C4-2B (cell line): ENCODE data around the gene CRYAB.

ENCODE experiments used
- H3K27ac ChIP-seq: fragments of 450-650 bp; 2 replicates; pipeline ENCODE4 v1.5.1; 2017
- ZFX ChIP-seq: fragments of 450-650 bp; IDR thresholded peaks from 2 replicates; pipeline ENCODE4 v1.6.1; 2017
- TF ChIP-seq, protein P1 (sequence below): fragments of 450-650 bp; conservative IDR thresholded peaks from 2 replicates; pipeline ENCODE4 v1.5.1; 2017; ENCODE audit warnings: mild to moderate bottlenecking

CRYAB gene

DNA sequence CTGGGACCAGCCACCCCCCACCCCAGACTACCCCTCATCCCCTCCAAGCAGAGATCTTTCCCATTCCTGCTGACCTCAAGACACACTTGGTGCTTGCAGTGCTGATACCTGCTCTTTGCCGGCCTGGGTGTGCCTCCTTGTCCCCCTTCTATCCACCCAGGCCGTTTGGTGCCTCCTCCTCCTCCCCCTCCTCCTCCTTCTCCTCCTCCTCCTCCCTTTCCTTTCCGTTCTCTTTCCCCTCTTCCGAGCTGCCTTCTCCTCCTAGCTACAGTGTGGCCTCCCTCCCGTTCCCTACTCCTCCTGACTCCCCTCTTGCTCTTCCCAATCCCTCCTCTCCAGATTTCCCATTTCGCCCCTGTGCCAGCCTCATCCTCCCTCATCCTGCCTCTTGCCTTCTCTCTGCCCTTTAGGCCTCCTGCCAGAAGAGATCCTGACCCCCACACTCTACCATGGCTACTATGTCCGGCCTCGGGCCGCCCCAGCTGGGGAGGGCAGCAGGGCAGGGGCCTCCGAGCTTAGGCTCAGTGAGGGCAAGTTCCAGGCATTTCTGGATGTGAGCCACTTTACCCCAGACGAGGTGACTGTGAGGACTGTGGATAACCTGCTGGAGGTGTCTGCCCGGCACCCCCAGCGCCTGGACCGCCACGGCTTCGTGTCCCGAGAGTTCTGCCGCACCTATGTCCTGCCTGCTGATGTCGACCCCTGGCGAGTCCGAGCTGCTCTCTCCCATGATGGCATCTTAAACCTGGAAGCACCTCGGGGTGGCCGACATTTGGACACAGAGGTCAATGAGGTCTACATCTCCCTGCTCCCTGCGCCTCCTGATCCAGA is 1.7 kb upstream of the CRYAB start:
- no peak for TF ChIP-seq ZFX
- TF ChIP-seq, protein P1, sequence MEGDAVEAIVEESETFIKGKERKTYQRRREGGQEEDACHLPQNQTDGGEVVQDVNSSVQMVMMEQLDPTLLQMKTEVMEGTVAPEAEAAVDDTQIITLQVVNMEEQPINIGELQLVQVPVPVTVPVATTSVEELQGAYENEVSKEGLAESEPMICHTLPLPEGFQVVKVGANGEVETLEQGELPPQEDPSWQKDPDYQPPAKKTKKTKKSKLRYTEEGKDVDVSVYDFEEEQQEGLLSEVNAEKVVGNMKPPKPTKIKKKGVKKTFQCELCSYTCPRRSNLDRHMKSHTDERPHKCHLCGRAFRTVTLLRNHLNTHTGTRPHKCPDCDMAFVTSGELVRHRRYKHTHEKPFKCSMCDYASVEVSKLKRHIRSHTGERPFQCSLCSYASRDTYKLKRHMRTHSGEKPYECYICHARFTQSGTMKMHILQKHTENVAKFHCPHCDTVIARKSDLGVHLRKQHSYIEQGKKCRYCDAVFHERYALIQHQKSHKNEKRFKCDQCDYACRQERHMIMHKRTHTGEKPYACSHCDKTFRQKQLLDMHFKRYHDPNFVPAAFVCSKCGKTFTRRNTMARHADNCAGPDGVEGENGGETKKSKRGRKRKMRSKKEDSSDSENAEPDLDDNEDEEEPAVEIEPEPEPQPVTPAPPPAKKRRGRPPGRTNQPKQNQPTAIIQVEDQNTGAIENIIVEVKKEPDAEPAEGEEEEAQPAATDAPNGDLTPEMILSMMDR: no peak
- no peak overlapping the region for H3K27ac ChIP-seq

DNA sequence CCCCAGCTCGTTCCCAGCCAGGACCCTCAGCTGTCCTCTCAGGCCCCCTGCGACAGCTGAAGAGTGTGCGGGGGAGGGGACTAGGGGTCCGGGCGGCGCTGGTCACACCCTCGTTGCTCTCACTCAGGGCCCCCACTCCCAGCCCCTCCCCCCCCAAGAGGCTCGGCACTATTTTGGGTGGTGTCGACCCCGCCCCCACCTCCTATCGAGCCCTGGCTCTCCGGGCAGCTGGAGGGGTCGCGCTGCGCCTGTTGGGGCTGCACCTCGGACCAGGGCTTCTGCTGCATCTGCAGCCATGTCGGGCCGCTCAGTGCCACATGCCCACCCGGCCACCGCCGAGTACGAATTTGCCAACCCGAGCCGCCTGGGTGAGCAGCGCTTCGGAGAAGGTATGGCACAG is 965 bp upstream of the CRYAB start, which contains the start of gene HSPB2:
Gene HSPB2 (plus strand): TSS at position 200 of the 400 bp plus-strand sequence. CDS start 96 bp downstream, at position 296.
- peak within 1 kb of the TSS; percentile 2; the same call in 1 of the 2 replicates for H3K27ac ChIP-seq
- no peak for TF ChIP-seq ZFX
- TF ChIP-seq, protein P1: no peak

DNA sequence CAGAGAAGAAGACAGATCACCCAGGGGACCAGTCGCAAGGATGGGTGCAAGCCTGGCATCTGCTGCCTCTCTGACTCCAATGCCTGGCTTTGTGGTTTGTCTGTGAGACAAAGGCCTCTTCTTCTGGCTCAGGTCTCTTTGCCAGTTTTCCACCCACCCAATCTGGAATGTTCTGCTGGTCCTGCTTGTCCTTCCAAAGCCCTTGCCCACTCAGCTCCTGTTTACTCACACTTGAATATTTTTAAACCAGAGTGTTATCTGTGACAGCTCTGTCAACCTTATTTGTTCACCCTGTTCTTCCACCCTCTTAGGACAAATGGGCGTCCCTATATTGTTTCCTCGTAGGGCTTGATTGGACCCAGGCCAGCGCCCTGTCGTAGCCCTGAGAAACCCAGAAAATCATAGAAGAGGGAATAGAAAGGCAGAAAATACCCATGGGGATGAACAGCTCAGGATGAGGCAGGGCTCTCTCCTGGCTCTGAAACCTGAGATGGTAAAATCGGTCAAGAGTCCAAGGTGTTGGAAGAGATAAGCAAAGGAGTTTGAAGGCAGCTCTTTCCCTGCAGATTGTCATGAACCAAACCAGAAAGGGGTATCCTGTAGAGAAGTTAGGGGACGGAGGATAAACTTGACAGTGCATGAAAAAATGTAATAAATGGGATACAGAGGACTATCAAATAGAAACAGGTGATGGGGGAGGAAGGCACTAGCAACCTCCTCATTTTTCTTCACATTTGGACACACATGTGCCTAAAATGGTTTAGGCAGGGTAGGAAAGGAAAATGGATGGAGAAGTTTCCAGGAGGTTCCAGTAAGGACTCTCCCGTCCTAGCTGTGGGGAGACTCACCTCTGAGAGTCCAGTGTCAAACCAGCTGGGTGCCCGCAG is 651 bp downstream of the CRYAB start:
- no peak overlapping the region for H3K27ac ChIP-seq
- TF ChIP-seq, protein P1: no peak
- no peak for TF ChIP-seq ZFX

DNA sequence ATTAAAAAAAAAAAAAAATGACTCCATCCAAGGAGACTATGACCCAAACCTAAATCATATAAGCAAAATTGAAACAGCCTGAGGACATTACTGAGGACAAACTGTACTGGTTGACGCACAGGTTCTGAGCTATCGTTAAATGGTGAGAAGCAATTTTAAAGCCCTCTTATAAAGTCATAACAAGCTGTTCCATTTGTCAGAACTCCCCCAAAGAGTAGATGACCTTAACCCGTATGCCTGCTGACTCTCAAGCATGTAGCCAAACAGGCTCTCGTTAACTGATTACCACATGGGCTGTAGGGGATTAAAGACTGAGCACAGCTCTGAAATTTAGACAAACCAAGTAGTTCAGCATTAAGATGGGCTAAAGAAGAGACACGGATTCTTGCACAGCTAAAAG is 2.2 kb downstream of the CRYAB start:
- H3K27ac ChIP-seq: no peak overlapping the region
- TF ChIP-seq ZFX: no peak
- TF ChIP-seq, protein P1: no peak

DNA sequence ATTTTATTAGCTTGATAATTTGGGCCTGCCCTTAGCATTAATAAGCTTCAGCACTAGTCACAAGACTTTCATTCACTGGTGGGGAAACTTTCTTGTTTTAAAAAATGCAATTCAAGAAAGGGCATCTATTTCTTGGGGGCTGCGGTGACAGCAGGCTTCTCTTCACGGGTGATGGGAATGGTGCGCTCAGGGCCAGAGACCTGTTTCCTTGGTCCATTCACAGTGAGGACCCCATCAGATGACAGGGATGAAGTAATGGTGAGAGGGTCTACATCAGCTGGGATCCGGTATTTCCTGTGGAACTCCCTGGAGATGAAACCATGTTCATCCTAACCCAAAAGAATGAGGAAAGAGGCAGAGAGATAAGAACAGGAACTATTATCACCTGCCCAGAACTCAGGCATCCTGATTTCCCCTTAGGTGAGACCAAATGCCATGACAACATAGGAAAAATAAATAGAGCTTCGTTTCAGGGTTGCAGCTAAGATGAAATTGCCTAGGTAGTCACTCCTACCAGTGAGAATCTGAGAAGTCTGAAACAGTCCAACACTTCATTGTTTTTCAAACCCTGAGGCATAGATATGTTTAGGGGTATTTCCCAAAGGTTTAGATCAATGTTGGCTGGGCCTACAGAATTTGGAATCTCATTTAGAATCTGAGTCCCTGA is 2.8 kb downstream of the CRYAB start:
- TF ChIP-seq, protein P1: no peak
- no peak for TF ChIP-seq ZFX
- no peak overlapping the region for H3K27ac ChIP-seq

DNA sequence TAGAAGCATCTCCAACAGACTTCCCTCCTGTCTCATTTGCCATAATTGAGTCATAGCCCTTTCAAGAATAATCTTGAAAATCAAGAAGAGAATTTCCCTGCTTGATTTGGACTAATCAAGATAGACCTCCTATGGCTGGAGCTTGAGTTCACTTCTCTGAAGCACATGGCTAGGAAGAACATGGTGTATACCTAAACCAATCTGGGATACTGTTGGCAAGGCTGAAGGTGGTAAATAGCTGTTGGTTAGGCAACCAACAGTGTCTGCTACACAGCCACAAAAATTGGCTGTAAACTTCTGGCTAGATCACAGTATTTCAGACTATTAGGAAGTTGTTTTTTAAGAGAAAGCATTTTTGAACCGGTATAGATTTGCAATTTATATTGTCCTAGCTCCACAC is 4.9 kb downstream of the CRYAB start:
- H3K27ac ChIP-seq: no peak overlapping the region
- TF ChIP-seq, protein P1: no peak
- no peak for TF ChIP-seq ZFX
